OCI-LY3 (cell line): ENCODE measurements around the gene PUS10.
"Not testable (repeated sequence)": the region's sequence is repeated elsewhere in the genome, so short reads cannot be mapped to it uniquely, and the experiment has no call there.

Experiments
- H2AFZ ChIP-seq: fragments of 200-600, 300-600 bp; shearing (Covaris generic); 2 replicates; pipeline ENCODE4 v1.6.0; 2014; ENCODE audit warnings: antibody characterized with exemption, low read depth, low read length
- H3K27ac ChIP-seq: fragments of 200-600, 300-600 bp; sonication (generic); 2 replicates; pipeline ENCODE4 v1.5.1; 2014; ENCODE audit warnings: mild to moderate bottlenecking, low read length, moderate library complexity, mixed read lengths
- H3K27me3 ChIP-seq: fragments of 200-600, 300-600 bp; sonication (generic); 2 replicates; pipeline ENCODE4 v1.6.1; 2014; ENCODE audit warnings: low read depth, low read length, mixed read lengths
- H3K36me3 ChIP-seq: fragments of 200-600, 300-600 bp; sonication (generic); replicated peaks from 2 replicates; pipeline ENCODE3; 2014; ENCODE audit warnings: low read depth, low read length, mixed read lengths
- H3K4me1 ChIP-seq: fragments of 300-600, 200-600 bp; sonication (generic); 2 replicates; pipeline ENCODE4 v1.6.1; 2014; ENCODE audit warnings: low read length, mixed read lengths
- H3K4me2 ChIP-seq: fragments of 200-600, 300-600 bp; sonication (generic); 2 replicates; pipeline ENCODE4 v1.6.1; 2014; ENCODE audit warnings: low read length, mixed read lengths
- H3K4me3 ChIP-seq: fragments of 300-600, 200-600 bp; sonication (generic); 2 replicates; pipeline ENCODE4 v1.5.1; 2014; ENCODE audit warnings: antibody characterized with exemption, mild to moderate bottlenecking, low read length, moderate library complexity
- H3K79me2 ChIP-seq: fragments of 300-600, 200-600 bp; shearing (Covaris generic); 2 replicates; pipeline ENCODE4 v1.6.1; 2014; ENCODE audit warnings: mild to moderate bottlenecking, low read length, mixed read lengths
- H3K9ac ChIP-seq: fragments of 300-600, 200-600 bp; shearing (Covaris generic); 2 replicates; pipeline ENCODE4 v1.6.0; 2014; ENCODE audit warnings: mild to moderate bottlenecking, low read length, moderate library complexity
- H3K9me3 ChIP-seq: fragments of 200-600, 300-600 bp; shearing (Covaris generic); 2 replicates; pipeline ENCODE4 v1.6.1; 2014; ENCODE audit warnings: low read length, mixed read lengths; ENCODE audit not compliant: insufficient read depth
- H4K20me1 ChIP-seq: fragments of 200-600, 300-600 bp; sonication (generic); 2 replicates; pipeline ENCODE4 v1.6.1; 2016; ENCODE audit warnings: low read length, mixed read lengths; ENCODE audit not compliant: insufficient read depth
- CTCF ChIP-seq: fragments of 200-600, 300-600 bp; sonication (generic); IDR thresholded peaks from 2 replicates; pipeline ENCODE4 v1.5.1; 2014; ENCODE audit warnings: antibody characterized with exemption, low read length, low read depth
- EZH2phosphoT487 ChIP-seq: fragments of 200-600 bp; shearing (Covaris generic); IDR thresholded peaks from 2 replicates; pipeline ENCODE4 v1.6.1; 2018; ENCODE audit warnings: antibody characterized with exemption, mixed run types, low read depth

The PUS10 gene

GRCh38 chr2:61013382-61013781, 4.7 kb downstream of the PUS10 start:
- Histone ChIP-seq H3K9me3 (no peaks in the 10 kb centered on the region), H3K27ac (no peak overlapping the region), H3K4me2 (no peak overlapping the region)

GRCh38 chr2:61012303-61012702, 5.8 kb downstream of the PUS10 start:
- H3K4me3 ChIP-seq, H3K36me3 ChIP-seq, H4K20me1 ChIP-seq, H3K27me3 ChIP-seq, H3K9me3 ChIP-seq, H3K9ac ChIP-seq, H2AFZ ChIP-seq: not testable (repeated sequence)
- Histone ChIP-seq H3K27ac (peak overlapping the region; percentile 26; the same call in 1 of the 2 replicates), H3K4me2 (peak overlapping the region; percentile 53), H3K79me2 (peaks cover 17% of the 10 kb centered on the region), H3K4me1 (peaks cover 20% of the 10 kb centered on the region)

More at GRCh38 chr2:61013382-61013781, 4.7 kb downstream of the PUS10 start:
- Histone ChIP-seq H3K27me3 (no peaks in the 10 kb centered on the region), H2AFZ (no peak overlapping the region), H3K36me3 (no peaks in the 10 kb centered on the region), H4K20me1 (no peaks in the 10 kb centered on the region), H3K4me1 (peaks cover 20% of the 10 kb centered on the region), H3K4me3 (no peak overlapping the region), H3K79me2 (peaks cover 26% of the 10 kb centered on the region), H3K9ac (no peak overlapping the region)
- TF ChIP-seq CTCF (no peak), EZH2phosphoT487 (no peak)

- H3K79me2 ChIP-seq = peaks cover 14% of the 10 kb centered on the region
- H3K36me3 ChIP-seq = no peaks in the 10 kb centered on the region
- H3K4me1 ChIP-seq = peaks cover 20% of the 10 kb centered on the region
- no peak overlapping the region for H3K9ac ChIP-seq
- TF ChIP-seq EZH2phosphoT487 (no peak), CTCF (no peak)
- no peaks in the 10 kb centered on the region for H3K9me3 ChIP-seq
- H4K20me1 ChIP-seq = no peaks in the 10 kb centered on the region
- no peak overlapping the region for H3K4me3 ChIP-seq
- no peak overlapping the region for H2AFZ ChIP-seq
- H3K27me3 ChIP-seq = no peaks in the 10 kb centered on the region
- H3K27ac ChIP-seq = peak overlapping the region; percentile 26; the same call in 1 of the 2 replicates
- peak overlapping the region; percentile 53 for H3K4me2 ChIP-seq
These were observed 6.4 kb downstream of the PUS10 start for GRCh38 chr2:61011678-61012077.

- H3K4me2 ChIP-seq = no peak overlapping the region
- H3K9me3 ChIP-seq = no peaks in the 10 kb centered on the region
- H3K79me2 ChIP-seq = no peaks in the 10 kb centered on the region
- H3K4me1 ChIP-seq = peaks cover 12% of the 10 kb centered on the region
- no peaks in the 10 kb centered on the region for H3K36me3 ChIP-seq
- no peak overlapping the region for H2AFZ ChIP-seq
- no peaks in the 10 kb centered on the region for H4K20me1 ChIP-seq
- no peak overlapping the region for H3K9ac ChIP-seq
- H3K27ac ChIP-seq = no peak overlapping the region
- no peak for TF ChIP-seq CTCF
- no peak for TF ChIP-seq EZH2phosphoT487
- H3K4me3 ChIP-seq = no peak overlapping the region
- no peaks in the 10 kb centered on the region for H3K27me3 ChIP-seq
These were observed 8.7 kb downstream of the PUS10 start for GRCh38 chr2:61009355-61009754.

GRCh38 chr2:61006486-61007105, 11.5 kb downstream of the PUS10 start:
- no peaks in the 10 kb centered on the region for H3K79me2 ChIP-seq
- no peak overlapping the region for H3K9ac ChIP-seq
- H2AFZ ChIP-seq = no peak overlapping the region
- no peaks in the 10 kb centered on the region for H3K36me3 ChIP-seq
- H3K9me3 ChIP-seq = no peaks in the 10 kb centered on the region
- H3K4me2 ChIP-seq = no peak overlapping the region
- TF ChIP-seq CTCF (no peak), EZH2phosphoT487 (no peak)
- peaks cover under 1% of the 10 kb centered on the region for H3K4me1 ChIP-seq
- no peak overlapping the region for H3K27ac ChIP-seq
- H3K4me3 ChIP-seq = no peak overlapping the region
- no peaks in the 10 kb centered on the region for H3K27me3 ChIP-seq
- H4K20me1 ChIP-seq = no peaks in the 10 kb centered on the region
